B cell (primary cell): ENCODE data around the gene OSBPL5. TPM values are rescaled to one million over a fixed set of nuclear protein-coding genes. Genes with fewer than 3 reads are reported as not detected.
A peak's percentile ranks its signal among the peaks of the same experiment; 100 is the strongest.

ENCODE experiments used
- ATAC-seq: fragments of 200-7000 bp; cut with Tn5 transposase; one replicate; pipeline ENCODE4 v1.10.0; 2021; ENCODE audit warnings: low read depth, mild to moderate bottlenecking, moderate number of reproducible peaks, moderate library complexity
- CTCF ChIA-PET: fragments of 350-600 bp; sonication (Branson Sonifier 250); formaldehyde crosslinking; loops from one replicate; lab custom pipeline; 2021; ENCODE audit warnings: antibody characterized with exemption, inconsistent platforms; lab: Charles Lee
- POLR2A ChIA-PET: fragments of 350-600 bp; sonication (Branson Sonifier 250); formaldehyde crosslinking; loops from one replicate; lab custom pipeline; 2021; ENCODE audit warnings: antibody characterized with exemption; lab: Charles Lee
- DNase-seq: peaks from one replicate; pipeline ENCODE4 v3.0.0; 2013
- H2AFZ ChIP-seq: 2 replicates; pipeline ENCODE4 v1.6.1; 2012; ENCODE audit warnings: mild to moderate bottlenecking, low read depth, low read length; ENCODE audit not compliant: insufficient read depth, poor library complexity, severe bottlenecking
- H3K27ac ChIP-seq, 2 donors: 1 replicate in 1 of 2; 2 replicates in 1 of 2; pipeline ENCODE4 v1.5.1; 2012 to 2013; ENCODE audit warnings: low read length in 2 of 2, mild to moderate bottlenecking in 2 of 2, moderate library complexity in 1 of 2
- H3K27me3 ChIP-seq, 4 experiments: fragments of 200-600 bp in 1 of 4; sonication (generic) in 1 of 4; replicated peaks in 1 of 4; 1 replicate in 2 of 4; 2 replicates in 2 of 4; pipeline versions ENCODE4 v1.6.1 to v1.7.0; 2013 to 2016; ENCODE audit warnings: low read length in 3 of 4, mild to moderate bottlenecking in 2 of 4, mixed read lengths in 1 of 4, moderate library complexity in 1 of 4; ENCODE audit not compliant: insufficient read depth in 4 of 4, control insufficient read depth in 3 of 4; ENCODE audit errors: control extremely low read depth in 1 of 4
- H3K36me3 ChIP-seq, 2 experiments: replicated peaks in 1 of 2; 1 replicate in 1 of 2; 2 replicates in 1 of 2; pipeline versions ENCODE4 v1.6.1 to v1.7.1; 2013; ENCODE audit warnings: low read length in 1 of 2; ENCODE audit not compliant: insufficient read depth in 2 of 2, control insufficient read depth in 1 of 2; ENCODE audit errors: control extremely low read depth in 1 of 2, extremely low read depth in 1 of 2
- H3K4me1 ChIP-seq, 2 donors: fragments of 200-600 bp in 1 of 2; sonication (generic) in 1 of 2; 1 replicate in 1 of 2; 2 replicates in 1 of 2; pipeline versions ENCODE4 v1.5.1 to v1.6.1; 2013 to 2017; ENCODE audit warnings: low read length in 2 of 2; ENCODE audit not compliant: control insufficient read depth in 2 of 2, insufficient read depth in 2 of 2
- H3K4me2 ChIP-seq: replicated peaks from 2 replicates; pipeline ENCODE3; 2012; ENCODE audit warnings: mild to moderate bottlenecking, low read depth, low read length; ENCODE audit not compliant: poor library complexity, severe bottlenecking
- H3K4me3 ChIP-seq, 5 experiments: fragments of 200-600 bp in 1 of 5; sonication (generic) in 1 of 5; 1 replicate in 3 of 5; 2 replicates in 2 of 5; pipeline versions ENCODE4 v1.5.1 to v1.7.0; 2011 to 2016; ENCODE audit warnings: low read length in 4 of 5, mild to moderate bottlenecking in 4 of 5, low read depth in 2 of 5, control low read depth in 1 of 5, moderate library complexity in 1 of 5; ENCODE audit not compliant: insufficient read depth in 1 of 5; ENCODE audit errors: control extremely low read depth in 1 of 5, extremely low read depth in 1 of 5
- H3K79me2 ChIP-seq: fragments of 200-600 bp; sonication (generic); one replicate; pipeline ENCODE4 v1.6.0; 2016; ENCODE audit warnings: low read length; ENCODE audit not compliant: control insufficient read depth, insufficient read depth
- H3K9ac ChIP-seq: fragments of 200-600 bp; sonication (generic); 2 replicates; pipeline ENCODE4 v1.6.1; 2017; ENCODE audit warnings: mild to moderate bottlenecking, low read length, moderate library complexity
- H3K9me3 ChIP-seq, 3 donors: one replicate each; pipeline versions ENCODE4 v1.6.1 to v1.7.1; 2013; ENCODE audit warnings: low read length in 2 of 3; ENCODE audit not compliant: control insufficient read depth in 2 of 3, insufficient read depth in 1 of 3; ENCODE audit errors: control extremely low read depth in 1 of 3
- H4K20me1 ChIP-seq: 2 replicates; pipeline ENCODE4 v1.6.0; 2012; ENCODE audit warnings: mild to moderate bottlenecking, low read length; ENCODE audit not compliant: insufficient read depth, control insufficient read depth, poor library complexity, severe bottlenecking
- H3K27ac Mint-ChIP-seq: one replicate; pipeline ENCODE4 v1.8.0; 2021; ENCODE audit warnings: mixed read lengths
- H3K27me3 Mint-ChIP-seq: one replicate; pipeline ENCODE4 v1.8.0; 2021; ENCODE audit warnings: mixed read lengths
- H3K4me1 Mint-ChIP-seq: one replicate; pipeline ENCODE4 v1.8.0; 2021; ENCODE audit warnings: mixed read lengths
- H3K4me3 Mint-ChIP-seq: one replicate; pipeline ENCODE4 v1.8.0; 2021; ENCODE audit warnings: mixed read lengths
- H3K9me3 Mint-ChIP-seq: one replicate; pipeline ENCODE4 v1.8.0; 2022; ENCODE audit warnings: mixed read lengths; ENCODE audit not compliant: insufficient read depth
- EZH2 ChIP-seq: IDR thresholded peaks from 2 replicates; pipeline ENCODE4 v1.6.1; 2012; ENCODE audit warnings: borderline replicate concordance, low read depth, mild to moderate bottlenecking, moderate library complexity, low read length; ENCODE audit not compliant: insufficient read depth, poor library complexity, severe bottlenecking
- WGBS: methylation state at CpG from one replicate; pipeline ENCODE4 v1.1.5; 2013; ENCODE audit warnings: missing lambda C conversion rate; ENCODE audit not compliant: insufficient coverage; 5-methylcytosine and 5-hydroxymethylcytosine counted together
- intact Hi-C: fragments of 100-400 bp; cut with micrococcal nuclease; formaldehyde crosslinking; loops from one replicate; pipeline ENCODE4 v1.10.0; 2022
- polyA plus RNA-seq: library from polyadenylated mRNA; depleted of rRNA; stranded (reverse); fragments of >200 nt; gene quantifications from 2 replicates; pipeline ENCODE4 v1.2.3, GENCODE V29; 2012
- total RNA-seq, 2 donors: library from RNA; stranded (reverse); fragments of 120-200 nt in 1 of 2; gene quantifications; 1 replicate in 1 of 2; 2 replicates in 1 of 2; pipeline versions ENCODE4 v1.2.3 to v1.2.4, GENCODE V29; 2013 to 2022
- TF ChIP-seq, protein P1 (sequence below): fragments of 200-600 bp; IDR thresholded peaks from one replicate; pipeline ENCODE4 v1.8.0; 2022; ENCODE audit warnings: antibody characterized with exemption, mild to moderate bottlenecking

The OSBPL5 gene
- total and polyA plus RNA-seq, 2 donors (not counting 1 experiment from before 2014, with no cell fraction given), result 0.15 to 1.2 TPM

DNA sequence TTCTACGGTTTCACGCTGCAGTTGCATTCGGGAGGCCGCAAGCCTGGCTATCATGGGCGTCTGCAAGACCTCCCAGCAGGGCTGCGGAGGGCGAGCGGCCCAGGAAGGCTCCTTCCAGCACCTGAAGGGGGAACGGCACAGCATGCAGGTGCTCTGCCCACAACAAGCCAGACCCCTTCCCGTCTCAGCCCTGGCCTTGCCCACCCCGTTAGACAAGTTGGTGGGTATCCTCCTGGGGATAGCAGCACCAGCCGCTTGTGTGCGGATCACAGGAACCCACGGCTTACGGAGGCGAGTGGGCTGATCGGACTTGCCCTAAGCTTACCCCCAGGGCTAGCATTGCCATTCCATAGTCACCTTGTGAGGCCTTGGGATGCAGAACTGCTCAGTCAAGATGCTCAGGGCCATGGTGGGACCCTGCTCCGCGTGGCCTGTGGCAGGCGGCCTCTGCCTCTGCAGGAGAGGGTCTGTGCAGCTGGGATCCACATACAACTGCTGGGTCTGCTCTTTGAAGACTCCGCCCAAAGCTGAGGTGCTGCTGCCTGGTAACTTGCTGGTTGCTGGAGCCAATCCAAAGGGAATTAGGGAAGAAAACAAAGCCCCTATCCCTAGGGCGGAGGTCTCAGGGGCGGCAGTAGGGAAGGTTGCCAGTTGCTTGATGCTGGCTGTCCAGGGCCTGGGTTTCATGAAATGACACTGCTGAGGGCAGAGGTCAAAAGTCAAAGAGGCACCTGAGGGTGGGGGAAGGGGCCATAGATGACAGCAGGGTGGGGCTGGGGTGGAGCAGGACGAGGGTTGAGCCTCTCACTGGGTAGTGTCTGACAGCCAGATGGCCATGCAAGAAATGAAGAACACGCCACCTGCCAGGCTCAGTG, 1.4 kb upstream of the OSBPL5 start:
- peaks cover 36% of the 10 kb centered on the region for H3K27me3 Mint-ChIP-seq
- no peak for DNase-seq
- H4K20me1 ChIP-seq, result no peaks in the 10 kb centered on the region
- no peak overlapping the region for H3K4me3 Mint-ChIP-seq
- ATAC-seq, result no peak
- H3K4me2 ChIP-seq, result no peak overlapping the region
- WGBS, result 79% methylated on average over 25 of the region's 25 CpGs
- peaks cover 0 to 34% (median 8%) of the 10 kb centered on the region in 4 experiments for H3K27me3 ChIP-seq
- TF ChIP-seq, protein P1, sequence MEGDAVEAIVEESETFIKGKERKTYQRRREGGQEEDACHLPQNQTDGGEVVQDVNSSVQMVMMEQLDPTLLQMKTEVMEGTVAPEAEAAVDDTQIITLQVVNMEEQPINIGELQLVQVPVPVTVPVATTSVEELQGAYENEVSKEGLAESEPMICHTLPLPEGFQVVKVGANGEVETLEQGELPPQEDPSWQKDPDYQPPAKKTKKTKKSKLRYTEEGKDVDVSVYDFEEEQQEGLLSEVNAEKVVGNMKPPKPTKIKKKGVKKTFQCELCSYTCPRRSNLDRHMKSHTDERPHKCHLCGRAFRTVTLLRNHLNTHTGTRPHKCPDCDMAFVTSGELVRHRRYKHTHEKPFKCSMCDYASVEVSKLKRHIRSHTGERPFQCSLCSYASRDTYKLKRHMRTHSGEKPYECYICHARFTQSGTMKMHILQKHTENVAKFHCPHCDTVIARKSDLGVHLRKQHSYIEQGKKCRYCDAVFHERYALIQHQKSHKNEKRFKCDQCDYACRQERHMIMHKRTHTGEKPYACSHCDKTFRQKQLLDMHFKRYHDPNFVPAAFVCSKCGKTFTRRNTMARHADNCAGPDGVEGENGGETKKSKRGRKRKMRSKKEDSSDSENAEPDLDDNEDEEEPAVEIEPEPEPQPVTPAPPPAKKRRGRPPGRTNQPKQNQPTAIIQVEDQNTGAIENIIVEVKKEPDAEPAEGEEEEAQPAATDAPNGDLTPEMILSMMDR, result no peak
- no peak overlapping the region for H3K27ac Mint-ChIP-seq
- H3K9me3 ChIP-seq, result no peaks in the 10 kb centered on the region
- no peaks in the 10 kb centered on the region for H3K9me3 Mint-ChIP-seq
- no peak overlapping the region for H3K4me3 ChIP-seq
- H3K4me1 Mint-ChIP-seq, result peaks cover 5% of the 10 kb centered on the region
- H3K4me1 ChIP-seq, result peaks cover 0 to 9% of the 10 kb centered on the region in 2 donors
- ChIA-PET CTCF (no interaction called here), POLR2A (no interaction called here)
- H3K79me2 ChIP-seq, result no peaks in the 10 kb centered on the region
- H3K36me3 ChIP-seq, result no peaks in the 10 kb centered on the region
- no peak overlapping the region for H3K27ac ChIP-seq
- H2AFZ ChIP-seq, result no peak overlapping the region
- intact Hi-C loops, result no loop called here
- no peak overlapping the region for H3K9ac ChIP-seq

DNA sequence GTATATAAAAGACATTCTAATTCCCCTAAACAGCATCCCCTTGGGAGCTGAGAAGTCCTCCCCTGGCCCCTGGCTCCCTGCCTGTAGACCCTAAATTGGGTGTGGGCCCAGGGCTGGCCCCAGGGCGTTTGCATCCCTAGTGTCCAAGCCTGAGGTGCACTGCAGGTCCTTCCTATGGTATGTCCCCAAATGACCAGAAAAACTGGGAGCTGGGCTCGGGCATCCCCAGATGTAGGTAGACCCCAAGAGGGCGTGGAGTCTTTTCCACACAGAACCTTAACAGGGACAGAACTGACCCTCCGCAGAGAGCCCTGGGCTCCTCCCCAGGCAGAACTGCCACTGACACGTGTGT, 782 bp upstream of the OSBPL5 start:
- DNase-seq, result no peak
- peaks cover 0 to 34% (median 8%) of the 10 kb centered on the region in 4 experiments for H3K27me3 ChIP-seq
- peaks cover 0 to 9% of the 10 kb centered on the region in 2 donors for H3K4me1 ChIP-seq
- no peaks in the 10 kb centered on the region for H4K20me1 ChIP-seq
- Mint-ChIP-seq H3K9me3 (no peaks in the 10 kb centered on the region), H3K27ac (no peak overlapping the region), H3K27me3 (peaks cover 41% of the 10 kb centered on the region), H3K4me1 (peaks cover 7% of the 10 kb centered on the region), H3K4me3 (peak overlapping the region; percentile 42)
- H3K79me2 ChIP-seq, result no peaks in the 10 kb centered on the region
- H2AFZ ChIP-seq, result no peak overlapping the region
- H3K4me3 ChIP-seq, result no peak overlapping the region
- intact Hi-C loops, result no loop called here
- no peak for TF ChIP-seq EZH2
- TF ChIP-seq, protein P1, result no peak
- no peaks in the 10 kb centered on the region for H3K36me3 ChIP-seq
- no peak overlapping the region for H3K4me2 ChIP-seq
- no peak overlapping the region for H3K27ac ChIP-seq
- H3K9me3 ChIP-seq, result no peaks in the 10 kb centered on the region
- no peak overlapping the region for H3K9ac ChIP-seq
- CTCF ChIA-PET, result no interaction called here
- POLR2A ChIA-PET, result no interaction called here
- no peak for ATAC-seq
- 84% methylated on average over 5 of the region's 5 CpGs for WGBS
